Measurements from ENCODE around the gene SPG11. TPM values are rescaled to one million over a fixed set of nuclear protein-coding genes. Genes with fewer than 3 reads are reported as not detected.

SPG11 gene
- total and polyA plus RNA-seq, 10 of the 15 experiments (the other 5 are each of a cell fraction or from before 2014, with no cell fraction given): 22.1 to 85.1 (median 47.2) TPM

GRCh38 chr15:44676676-44677075, 13.2 kb upstream of the SPG11 start:
- CTCF ChIA-PET: interaction anchor here (1.3 to 1.9 kb wide), 3 partner anchors 13 to 60 kb away, joined by 4 to 8 read pairs (median 6); partner anchors contain the start of genes B2M, PATL2, SPG11 and TRIM69
- BruUV-seq (replicated peaks): no TSS peak
- POLR2A ChIA-PET: interaction anchor here (0.5 to 2.7 kb wide), 5 partner anchors 10 to 388 kb away, joined by 3 to 17 read pairs (median 7); partner anchors contain the start of genes B2M, GOLM2 and PATL2

GRCh38 chr15:44675911-44676310, 12.4 kb upstream of the SPG11 start:
- DNase-seq (ENCODE audit: low read depth, low spot score): no peak
- no peaks in the 10 kb centered on the region; the same call in 2 of the 3 replicates for H3K9me3 ChIP-seq (replicated peaks; ENCODE audit: control insufficient read depth, insufficient read depth, low read length)
- no peak for ATAC-seq
- in situ Hi-C loops (cut with MboI) (no loop called here), intact Hi-C loops (cut with micrococcal nuclease; ENCODE audit: unreplicated experiment) (no loop called here)
- no peaks in the 10 kb centered on the region for H3K27me3 ChIP-seq (replicated peaks in 1 of 2; ENCODE audit: control insufficient read depth in 2 of 2, insufficient read depth in 2 of 2, low read length in 1 of 2)
- RAD21 ChIA-PET (ENCODE audit: unreplicated experiment): no interaction called here
- no peaks in the 10 kb centered on the region for H3K36me3 ChIP-seq (ENCODE audit: control insufficient read depth in 2 of 2, insufficient read depth in 2 of 2, low read length in 1 of 2)
- H3K4me3 ChIP-seq: no peak overlapping the region
- WGBS (ENCODE audit: insufficient coverage, insufficient replicate concordance, low lambda C conversion rate, missing lambda C conversion rate): 72% methylated on average over 5 of the region's 5 CpGs
- H3K27ac ChIP-seq (ENCODE audit: control insufficient read depth, insufficient read depth): peak overlapping the region; percentile 24
- no peak overlapping the region for H2AFZ ChIP-seq (ENCODE audit: control insufficient read depth, low read depth, low read length)
- no peak overlapping the region for H3K9ac ChIP-seq (ENCODE audit: control insufficient read depth, insufficient read depth, low read length)
- SMC1A ChIA-PET (ENCODE audit: uncharacterized antibody, unreplicated experiment): interaction anchor here (2.8 kb wide), 1 partner anchor 8 kb away, joined by 21 read pairs; no protein-coding TSS in a partner anchor
- TF ChIP-seq SPI1 (IDR thresholded peaks at IDR 0.05; ENCODE audit: borderline replicate concordance, insufficient read depth, low read depth, low read length) (peak; percentile 9; the same call in 1 of the 2 replicates), SP1 (IDR thresholded peaks at IDR 0.05; ENCODE audit: low read depth, low read length) (no peak)
- CTCF ChIA-PET: no interaction called here
- H4K20me1 ChIP-seq (ENCODE audit: control insufficient read depth, insufficient read depth): no peaks in the 10 kb centered on the region
- H3K4me2 ChIP-seq (ENCODE audit: control insufficient read depth, insufficient read depth): peak overlapping the region; percentile 61
- no peaks in the 10 kb centered on the region for H3K79me2 ChIP-seq (ENCODE audit: control insufficient read depth, insufficient read depth, low read length)
- BruUV-seq (replicated peaks): no TSS peak
- FAIRE-seq: no peak
- peaks cover 61% of the 10 kb centered on the region for H3K4me1 ChIP-seq (ENCODE audit: control insufficient read depth, insufficient read depth, low read length)
- POLR2A ChIA-PET: interaction anchor here (0.6 kb wide), 1 partner anchor 387 kb away, joined by 4 read pairs; the partner anchor contains the start of gene GOLM2

More at GRCh38 chr15:44676676-44677075, 13.2 kb upstream of the SPG11 start:
- TF ChIP-seq TBL1XR1 (IDR thresholded peaks at IDR 0.05; ENCODE audit: low read depth, low read length): no peak
- TF ChIP-seq POLR2A (IDR thresholded peaks at IDR 0.05; ENCODE audit: low read depth, low read length): peak; percentile 45; the same call in 1 of the 2 replicates
- no peak for TF ChIP-seq RCOR1 (conservative IDR thresholded peaks at IDR 0.05; ENCODE audit: low read depth, low read length)
- TF ChIP-seq E2F4 (IDR thresholded peaks at IDR 0.05; ENCODE audit: low read depth, low read length): peak; percentile 41; the same call in 1 of the 2 replicates
- ChIA-PET RAD21 (ENCODE audit: unreplicated experiment) (interaction anchor here (0.7 to 1.9 kb wide), 5 partner anchors 9 to 205 kb away, joined by 3 to 11 read pairs (median 6); partner anchors contain the start of genes B2M, PATL2 and SPG11), SMC1A (ENCODE audit: uncharacterized antibody, unreplicated experiment) (interaction anchor here (1.1 to 2.8 kb wide), 8 partner anchors 9 to 59 kb away, joined by 4 to 21 read pairs (median 6); partner anchors contain the start of genes B2M, PATL2, SPG11 and TRIM69)
- Histone ChIP-seq H3K79me2 (ENCODE audit: control insufficient read depth, insufficient read depth, low read length) (no peaks in the 10 kb centered on the region), H3K4me1 (ENCODE audit: control insufficient read depth, insufficient read depth, low read length) (peaks cover 53% of the 10 kb centered on the region), H3K4me3 (no peak overlapping the region), H2AFZ (ENCODE audit: control insufficient read depth, low read depth, low read length) (peak overlapping the region; percentile 38), H3K9me3 (replicated peaks; ENCODE audit: control insufficient read depth, insufficient read depth, low read length) (no peaks in the 10 kb centered on the region; the same call in 2 of the 3 replicates), H3K9ac (ENCODE audit: control insufficient read depth, insufficient read depth, low read length) (peak overlapping the region; percentile 13; the same call in 1 of the 2 replicates), H3K36me3 (ENCODE audit: control insufficient read depth in 2 of 2, insufficient read depth in 2 of 2, low read length in 1 of 2) (no peaks in the 10 kb centered on the region), H4K20me1 (ENCODE audit: control insufficient read depth, insufficient read depth) (no peaks in the 10 kb centered on the region), H3K27ac (ENCODE audit: control insufficient read depth, insufficient read depth) (peak overlapping the region; percentile 52; the same call in 1 of the 2 replicates), H3K4me2 (ENCODE audit: control insufficient read depth, insufficient read depth) (peak overlapping the region; percentile 26), H3K27me3 (replicated peaks in 1 of 2; ENCODE audit: control insufficient read depth in 2 of 2, insufficient read depth in 2 of 2, low read length in 1 of 2) (no peaks in the 10 kb centered on the region)
- 98% methylated on average over 7 of the region's 7 CpGs for WGBS (ENCODE audit: insufficient coverage, insufficient replicate concordance, low lambda C conversion rate, missing lambda C conversion rate)
- ATAC-seq (no peak), FAIRE-seq (no peak), DNase-seq (ENCODE audit: low read depth, low spot score) (no peak)
- in situ Hi-C loops (cut with MboI): no loop called here
- intact Hi-C loops (cut with micrococcal nuclease; ENCODE audit: unreplicated experiment): no loop called here
